Measurements from ENCODE around the gene SLC33A1. TPM values are rescaled to one million over a fixed set of nuclear protein-coding genes. Genes with fewer than 3 reads are reported as not detected.

SLC33A1 gene
- total RNA-seq, 1 donor from 2014 or later, result 11.8 TPM

DNA sequence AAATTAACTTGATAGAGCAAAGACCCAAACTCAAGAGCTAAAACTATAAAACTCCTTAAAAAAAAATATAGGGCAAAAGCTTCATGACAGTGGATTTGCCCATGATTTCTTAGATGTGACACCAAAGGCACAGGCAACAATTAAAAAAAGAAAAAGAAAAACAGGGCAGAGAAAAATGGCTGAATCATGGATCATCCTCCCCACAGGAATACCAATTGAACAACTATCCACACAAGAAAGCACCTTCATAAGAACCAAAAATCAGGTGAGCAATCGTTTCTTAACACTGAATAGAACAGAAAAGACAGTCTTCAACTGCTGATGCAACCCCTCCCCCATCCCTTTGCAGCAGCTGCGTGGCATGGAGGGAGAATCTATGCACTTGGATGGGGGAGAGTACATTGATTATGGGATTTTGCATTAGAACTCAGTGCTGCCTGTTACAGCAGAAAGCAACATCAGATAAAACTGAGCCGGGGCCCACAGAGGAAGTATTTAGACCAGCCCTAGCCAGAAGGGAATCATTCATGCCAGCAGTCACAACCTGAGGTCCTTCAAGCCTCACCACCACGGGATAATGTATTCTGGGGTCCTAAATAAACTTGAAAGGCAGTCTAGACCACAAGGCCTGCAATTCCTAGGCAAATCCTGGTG lies 63.8 kb downstream of the SLC33A1 start:
- ATAC-seq, result no peak

DNA sequence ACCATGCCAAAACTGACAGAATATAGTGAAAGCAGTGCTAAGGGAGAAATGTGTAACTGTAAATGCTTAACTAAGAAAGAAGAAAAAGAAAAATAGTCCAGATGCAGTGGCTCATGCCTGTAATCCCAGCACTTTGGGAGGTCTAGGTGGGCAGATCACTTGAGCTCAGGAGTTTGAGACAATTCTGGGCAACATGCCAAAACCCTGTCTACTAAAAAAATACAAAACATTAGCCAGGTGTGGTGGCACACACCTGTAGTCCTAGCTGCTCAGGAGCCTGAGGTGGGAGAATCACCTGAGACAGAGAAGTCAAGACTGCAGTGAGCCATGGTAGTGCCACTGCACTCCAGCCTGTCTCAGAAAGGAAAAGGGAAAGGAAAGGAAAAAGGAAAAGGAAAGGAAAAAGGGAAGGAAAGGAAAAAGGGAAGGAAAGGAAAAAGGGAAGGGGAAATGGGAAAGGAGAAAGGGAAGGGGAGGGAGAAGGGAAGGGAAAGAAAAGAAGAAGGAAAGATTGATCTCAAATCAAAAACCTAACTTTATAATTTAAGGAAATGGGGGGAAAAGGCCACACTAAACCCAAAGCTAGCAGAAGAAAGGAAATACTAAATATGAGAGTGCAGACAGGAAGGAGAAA lies 68.4 kb downstream of the SLC33A1 start:
- no peak for ATAC-seq

DNA sequence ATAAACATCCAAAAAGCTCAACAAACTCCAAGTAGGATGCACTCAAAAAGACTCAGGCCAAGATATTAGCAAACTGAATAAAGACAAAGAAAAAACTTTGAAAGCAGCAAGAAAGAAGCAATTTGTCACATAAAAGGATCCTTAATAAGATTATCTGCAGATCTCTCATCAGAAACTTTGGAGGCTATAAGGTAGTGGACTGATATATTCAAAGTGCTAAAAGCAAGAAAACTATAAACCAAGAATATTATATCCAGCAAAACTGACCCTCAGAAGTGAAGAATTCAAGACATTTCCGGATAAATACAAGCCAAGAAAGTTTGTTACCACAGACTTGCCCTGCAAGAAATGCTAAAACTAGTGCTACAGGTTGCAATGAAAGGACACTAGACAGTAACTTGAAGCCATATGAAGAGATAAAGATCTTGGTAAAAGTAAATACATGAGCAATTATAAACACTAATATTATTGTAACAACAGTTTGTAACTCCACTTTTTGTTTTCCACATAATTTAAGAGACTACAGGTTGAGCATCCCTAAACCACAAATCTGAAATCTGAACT lies 71.8 kb downstream of the SLC33A1 start:
- ATAC-seq, result no peak

DNA sequence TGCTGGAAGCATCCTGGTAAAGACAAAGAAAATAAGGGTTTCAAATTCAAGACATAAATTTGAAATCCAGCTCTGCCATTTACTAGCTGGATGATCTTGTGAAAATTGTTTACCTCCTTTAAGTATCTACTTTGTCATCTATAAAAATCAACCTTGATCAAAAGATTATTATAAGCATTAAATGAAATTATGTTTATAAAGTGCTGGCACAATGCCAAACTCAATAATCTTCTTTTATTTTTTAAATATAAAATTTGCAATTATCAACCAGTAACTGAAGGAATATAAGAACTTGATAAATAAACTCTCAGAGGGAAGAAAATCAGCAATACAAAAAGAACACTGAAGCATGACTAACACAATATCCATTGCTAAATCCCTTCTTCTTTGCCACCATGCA lies 73.9 kb downstream of the SLC33A1 start:
- no peak for ATAC-seq

DNA sequence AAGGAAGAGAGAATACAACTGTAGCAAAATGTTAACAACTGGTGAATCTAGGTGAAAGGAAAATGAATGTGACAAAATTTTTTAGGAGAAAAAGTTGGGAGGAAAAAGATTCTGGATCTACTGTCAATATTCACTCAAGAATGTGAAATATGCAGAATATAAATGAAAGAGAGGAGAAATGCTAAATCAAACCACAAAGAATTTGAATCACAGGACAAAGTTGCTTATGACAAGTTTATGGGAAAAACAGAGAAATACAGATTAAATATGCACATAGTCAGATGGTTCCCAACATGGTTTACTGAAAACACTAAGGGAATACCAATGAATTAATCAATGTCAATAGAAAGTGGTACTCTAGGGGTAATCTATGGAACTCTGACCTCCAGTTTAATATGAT lies 75.8 kb downstream of the SLC33A1 start:
- ATAC-seq, result no peak

DNA sequence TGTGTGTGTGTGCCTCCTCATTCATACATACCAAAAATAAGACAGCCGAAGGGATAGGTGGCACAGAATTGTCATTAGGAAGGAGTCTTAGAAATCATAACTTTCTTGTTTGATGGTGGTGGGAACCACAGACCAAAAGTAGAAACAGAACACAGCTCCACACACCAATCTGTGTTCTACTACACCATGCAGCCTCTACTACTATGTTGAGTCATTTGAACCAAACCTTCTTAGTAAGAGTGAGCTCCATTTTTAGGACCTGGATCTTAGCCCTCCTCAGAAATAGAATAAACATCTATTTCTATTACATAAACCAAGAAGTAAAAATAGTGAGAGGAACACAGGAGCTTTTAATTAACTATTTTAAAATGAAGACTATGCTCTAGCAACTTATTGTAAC lies 81.4 kb downstream of the SLC33A1 start:
- ATAC-seq, result no peak

DNA sequence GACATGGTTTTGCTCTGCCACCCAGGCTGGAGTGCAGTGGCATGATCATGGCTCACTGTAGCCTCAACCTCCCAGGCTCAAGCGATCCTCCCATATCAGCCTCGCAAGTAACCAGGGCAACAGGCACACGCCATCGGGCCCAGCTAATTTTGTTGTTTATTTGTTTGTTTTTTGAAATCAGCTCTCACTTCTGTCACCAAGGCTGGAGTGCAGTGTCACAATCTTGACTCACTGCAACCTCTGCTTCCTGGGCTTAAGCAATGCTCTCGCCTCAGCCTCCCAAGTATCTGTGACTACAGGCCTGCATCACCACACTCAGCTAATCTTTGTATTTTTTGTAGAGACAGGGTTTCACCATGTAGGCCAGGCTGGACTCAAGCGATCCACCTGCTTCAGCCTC lies 83.1 kb downstream of the SLC33A1 start:
- ATAC-seq, result no peak

Other genes starting within 250 kb of the SLC33A1 start
- gene PLCH1, start 109.4 kb downstream of the SLC33A1 start, total RNA-seq, result 0.40 TPM
- 0.84 TPM for gene C3orf33, start 48.1 kb downstream of the SLC33A1 start, total RNA-seq
- 41.6 TPM for gene GMPS, start 16.2 kb upstream of the SLC33A1 start, total RNA-seq